Raji (cell line): ENCODE measurements around the gene B3GNT8.

ENCODE experiments used
- POLR2A ChIP-seq: IDR thresholded peaks from 2 replicates; pipeline ENCODE4 v1.6.1; 2011; ENCODE audit warnings: low read depth, low read length, control low read depth; ENCODE audit not compliant: insufficient read depth

Gene B3GNT8

DNA sequence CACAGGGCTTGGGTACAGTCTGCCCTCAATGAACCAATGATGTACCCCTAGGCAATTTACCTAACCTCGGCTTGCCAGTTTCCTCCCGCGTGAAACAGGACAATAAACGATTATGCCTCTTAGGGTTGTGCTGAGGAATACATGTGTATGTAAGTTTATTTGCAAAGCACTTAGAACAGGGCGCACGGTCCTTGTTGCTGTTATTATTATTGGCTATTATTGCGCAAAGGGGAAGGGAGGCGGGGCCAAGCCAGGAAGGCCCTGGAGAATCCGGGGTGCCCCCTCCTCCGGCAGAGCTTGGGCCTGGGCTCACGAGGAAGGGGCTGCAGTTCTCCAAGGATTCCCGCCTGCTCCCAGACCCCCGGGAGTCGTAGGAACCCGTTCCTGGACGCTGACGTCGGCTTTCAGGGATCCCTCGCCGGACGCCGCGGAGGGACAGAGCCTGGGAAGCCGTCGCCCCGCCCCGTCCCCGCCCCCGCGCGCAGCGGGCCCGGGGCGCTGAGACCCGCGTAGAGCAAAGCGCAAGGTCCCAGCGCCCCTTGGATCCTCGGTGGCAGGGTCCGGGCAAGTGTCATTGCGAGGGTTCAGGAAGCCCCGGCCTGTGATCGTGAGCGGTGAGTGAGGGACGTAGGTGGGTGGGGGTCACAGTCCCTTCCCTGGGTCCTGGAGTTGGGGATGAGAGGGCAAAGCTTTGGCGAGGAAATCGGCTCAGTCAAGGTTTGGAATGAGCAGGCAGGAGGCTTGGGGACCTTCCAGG lies 50.8 kb downstream of the B3GNT8 start, which contains the start of gene TMEM91:
TMEM91 (plus strand) TSS at position 293 of the 757 bp plus-strand sequence. CDS start 1,777 bp downstream, outside the sequence.
- TF ChIP-seq POLR2A, result no peak
